Measurements from ENCODE around the gene CCNT1. TPM values are rescaled to one million over a fixed set of nuclear protein-coding genes. Genes with fewer than 3 reads are reported as not detected.
"Not testable (repeated sequence)": the region's sequence is repeated elsewhere in the genome, so short reads cannot be mapped to it uniquely, and the experiment has no call there.

The CCNT1 gene
- total RNA-seq, 2 donors from 2014 or later = 33.0 to 33.8 TPM

DNA sequence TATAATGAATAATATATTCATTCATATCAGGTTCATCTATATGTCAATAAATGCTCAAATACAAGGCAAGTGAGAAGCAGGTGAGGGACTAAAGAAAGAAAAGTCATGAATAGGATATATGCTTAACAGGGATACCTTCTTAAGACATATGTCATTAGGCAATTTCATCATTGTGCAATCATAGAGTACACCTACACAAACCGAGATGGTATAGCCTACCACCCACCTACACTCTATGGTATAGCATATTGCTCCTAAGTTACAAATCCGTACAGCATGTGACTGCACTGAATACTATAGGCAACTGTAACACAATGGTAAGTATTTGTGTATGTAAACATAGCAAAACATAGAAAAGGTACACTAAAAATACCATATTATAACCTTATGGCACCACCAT lies 73.5 kb downstream of the CCNT1 start:
- Histone ChIP-seq H3K9me3 (no peaks in the 10 kb centered on the region), H3K4me1 (replicated peaks) (no peaks in the 10 kb centered on the region), H3K4me3 (no peak overlapping the region), H3K27ac (no peak overlapping the region), H3K36me3 (no peaks in the 10 kb centered on the region), H3K27me3 (replicated peaks; ENCODE audit: insufficient read depth) (no peaks in the 10 kb centered on the region)
- intact Hi-C loops (cut with DNase I) = no loop called here
- TF ChIP-seq CTCF (IDR thresholded peaks at IDR 0.05) (no peak), POLR2AphosphoS5 (IDR thresholded peaks at IDR 0.05) (no peak), POLR2A (IDR thresholded peaks at IDR 0.05) (no peak)
- 91% methylated on average over 2 of the region's 2 CpGs for WGBS
- DNase-seq (ENCODE audit: low spot score) = no peak

GRCh38 chr12:48641752-48642555 lies 74.6 kb downstream of the CCNT1 start:
- H3K4me1 ChIP-seq (replicated peaks); intact Hi-C loops (cut with DNase I); H3K27ac ChIP-seq; H3K27me3 ChIP-seq (replicated peaks; ENCODE audit: insufficient read depth); H3K36me3 ChIP-seq; DNase-seq (ENCODE audit: low spot score); H3K9me3 ChIP-seq; H3K4me3 ChIP-seq: not testable (repeated sequence)
- 96% methylated on average over 43 of the region's 54 CpGs for WGBS

DNA sequence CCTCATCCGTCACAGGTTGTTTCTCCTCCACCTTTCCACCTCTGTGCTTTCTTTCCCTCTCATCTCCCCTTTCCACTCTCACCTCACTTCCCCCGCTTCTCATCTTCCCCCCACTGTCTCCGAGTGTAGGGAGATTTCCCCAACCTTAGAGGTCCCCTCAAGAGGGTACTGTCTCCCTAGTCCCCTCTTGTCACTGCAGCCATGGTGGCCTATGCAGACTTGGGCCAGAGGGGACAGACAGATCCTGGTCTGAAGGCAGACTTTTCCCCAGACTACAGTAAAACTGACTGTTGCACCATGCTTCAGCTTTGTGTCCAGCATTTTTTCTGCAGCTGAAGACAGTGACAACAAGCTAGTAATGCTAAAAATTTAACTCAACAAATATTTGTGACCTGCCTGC lies 75.7 kb downstream of the CCNT1 start:
- H3K9me3 ChIP-seq = no peaks in the 10 kb centered on the region
- TF ChIP-seq CTCF (IDR thresholded peaks at IDR 0.05) = no peak
- no peak for TF ChIP-seq POLR2AphosphoS5 (IDR thresholded peaks at IDR 0.05)
- TF ChIP-seq POLR2A (IDR thresholded peaks at IDR 0.05) = no peak
- 89% methylated on average over 3 of the region's 3 CpGs for WGBS
- DNase-seq (ENCODE audit: low spot score) = no peak
- intact Hi-C loops (cut with DNase I) = no loop called here
- H3K4me1 ChIP-seq (replicated peaks) = no peaks in the 10 kb centered on the region
- no peak overlapping the region for H3K27ac ChIP-seq
- H3K36me3 ChIP-seq = no peaks in the 10 kb centered on the region
- H3K4me3 ChIP-seq = no peak overlapping the region
- H3K27me3 ChIP-seq (replicated peaks; ENCODE audit: insufficient read depth) = no peaks in the 10 kb centered on the region

DNA sequence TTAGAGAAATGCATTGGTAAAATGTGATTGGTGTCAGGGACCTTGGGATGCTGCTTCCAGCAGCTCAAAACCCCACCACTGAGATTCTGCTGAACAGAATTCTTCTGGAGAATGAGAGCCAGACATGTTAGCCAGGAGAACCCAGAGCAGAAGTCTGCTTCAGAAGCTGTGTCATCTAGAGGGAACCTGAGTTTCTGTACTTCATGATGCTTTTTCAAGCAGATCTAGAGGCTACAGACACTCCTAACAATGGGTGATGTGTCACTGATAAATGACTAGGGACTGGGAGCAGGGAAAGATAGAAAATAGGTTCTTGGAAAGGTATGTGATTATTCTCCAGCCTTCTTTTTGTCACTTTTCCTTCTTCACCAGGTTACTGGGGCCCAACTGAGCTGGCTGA lies 76.1 kb downstream of the CCNT1 start:
- H3K36me3 ChIP-seq = no peaks in the 10 kb centered on the region
- DNase-seq (ENCODE audit: low spot score) = no peak
- intact Hi-C loops (cut with DNase I) = no loop called here
- H3K27ac ChIP-seq = no peak overlapping the region
- H3K27me3 ChIP-seq (replicated peaks; ENCODE audit: insufficient read depth) = no peaks in the 10 kb centered on the region
- TF ChIP-seq CTCF (IDR thresholded peaks at IDR 0.05) (no peak), POLR2A (IDR thresholded peaks at IDR 0.05) (no peak), POLR2AphosphoS5 (IDR thresholded peaks at IDR 0.05) (no peak)
- H3K9me3 ChIP-seq = no peaks in the 10 kb centered on the region
- H3K4me3 ChIP-seq = no peak overlapping the region
- no peaks in the 10 kb centered on the region for H3K4me1 ChIP-seq (replicated peaks)

MicroRNA genes within 50 kb of the gene (microRNA counts, 767-probe panel; counts per million panel counts)
- microRNA hsa-miR-1291 = 0 to 431 counts per million in 2 donors

Small RNAs within 50 kb of the gene (microRNA-seq; reads per million reads assigned to microRNA genes)
- gene MIR1291 = 1.5 reads per million, percentile 18 among the genes with 10 or more reads in this experiment

Small RNAs within 50 kb of the gene (small RNA-seq; reads per million reads assigned to genes)
- gene MIR1291 = 0 reads per million in 2 donors
- 2.8 to 4.1 reads per million in 2 donors for gene SNORA2A
- 2.1 to 6.5 reads per million in 2 donors for gene SNORA2B
- gene SNORA2C = 0 to 0.10 reads per million in 2 donors

Other genes with a start within 250 kb of the CCNT1 start
- not detected for gene ANP32D, start 244.1 kb downstream of the CCNT1 start, total RNA-seq
- 1 to 10 TPM in 1 of 2 donors, not detected in 1; 6.0 TPM for gene C12orf54, start 234.2 kb downstream of the CCNT1 start, total RNA-seq
- gene OR8S1, start 191.1 kb downstream of the CCNT1 start, total RNA-seq = not detected
- gene LALBA, start 146.7 kb downstream of the CCNT1 start, total RNA-seq = 1 to 10 TPM in 1 of 2 donors, not detected in 1; 1.6 TPM
- gene KANSL2, start 34.5 kb downstream of the CCNT1 start, total RNA-seq = 10 to 100 TPM; 53.1 to 53.2 TPM
- 10 to 100 TPM; 35.3 to 73.5 TPM for gene ADCY6, start 72.4 kb upstream of the CCNT1 start, total RNA-seq
- 10 to 100 TPM in 1 of 2 donors, 1 to 10 TPM in 1; 4.6 to 21.8 TPM for gene CACNB3, start 101.8 kb upstream of the CCNT1 start, total RNA-seq
- 10 to 100 TPM; 71.0 to 87.2 TPM for gene DDX23, start 135.5 kb upstream of the CCNT1 start, total RNA-seq
- gene RND1, start 149.2 kb upstream of the CCNT1 start, total RNA-seq = 1 to 10 TPM in 1 of 2 donors, under 1 TPM in 1; 0.41 to 1.6 TPM
- 10 to 100 TPM; 12.1 to 33.1 TPM for gene FKBP11, start 208.8 kb upstream of the CCNT1 start, total RNA-seq
- 10 to 100 TPM; 87.6 to 92.4 TPM for gene ARF3, start 240.8 kb upstream of the CCNT1 start, total RNA-seq